Stomach smooth muscle (tissue), 2 donors: ENCODE data around the gene HPCA.

Experiments
- H3K27ac ChIP-seq: one replicate; pipeline ENCODE4 v1.7.0; 2013; ENCODE audit warnings: mild to moderate bottlenecking, low read length, inconsistent platforms
- H3K27me3 ChIP-seq, 2 donors: one replicate each; pipeline ENCODE4 v1.7.0; 2013; ENCODE audit warnings: low read length in 2 of 2; ENCODE audit not compliant: insufficient read depth in 2 of 2, control insufficient read depth in 1 of 2
- H3K36me3 ChIP-seq, 2 donors: one replicate each; pipeline ENCODE4 v1.7.0; 2013; ENCODE audit warnings: low read length in 2 of 2; ENCODE audit not compliant: control insufficient read depth in 2 of 2, insufficient read depth in 2 of 2
- H3K4me1 ChIP-seq: one replicate; pipeline ENCODE4 v1.7.0; 2013; ENCODE audit warnings: low read length; ENCODE audit not compliant: control insufficient read depth, insufficient read depth
- H3K4me3 ChIP-seq, 2 donors: one replicate each; pipeline ENCODE4 v1.7.0; 2013; ENCODE audit warnings: low read length in 2 of 2
- H3K9ac ChIP-seq, 2 donors: one replicate each; pipeline ENCODE4 v1.7.0; 2013; ENCODE audit warnings: low read length in 2 of 2, mild to moderate bottlenecking in 1 of 2
- H3K9me3 ChIP-seq, 2 donors: one replicate each; pipeline ENCODE4 v1.7.0; 2013; ENCODE audit warnings: low read length in 2 of 2; ENCODE audit not compliant: control insufficient read depth in 2 of 2
- donor health status: healthy.
- donor health status: Pancreatic carcinoma.

Gene HPCA

GRCh38 chr1:32939655-32940371 is 53.5 kb downstream of the HPCA start:
- Histone ChIP-seq H3K27me3 (no peaks in the 10 kb centered on the region), H3K4me1 (no peaks in the 10 kb centered on the region), H3K9ac (no peak overlapping the region), H3K27ac (no peak overlapping the region), H3K9me3 (no peaks in the 10 kb centered on the region), H3K36me3 (peaks cover 27 to 43% of the 10 kb centered on the region in 2 donors), H3K4me3 (no peak overlapping the region)

GRCh38 chr1:32944180-32944579 is 57.9 kb downstream of the HPCA start:
- no peak overlapping the region for H3K4me3 ChIP-seq
- no peak overlapping the region for H3K27ac ChIP-seq
- no peaks in the 10 kb centered on the region for H3K4me1 ChIP-seq
- no peaks in the 10 kb centered on the region for H3K27me3 ChIP-seq
- peaks cover 43 to 51% of the 10 kb centered on the region in 2 donors for H3K36me3 ChIP-seq
- H3K9me3 ChIP-seq = no peaks in the 10 kb centered on the region
- H3K9ac ChIP-seq = no peak overlapping the region
